ENCODE data around the gene HTRA2. TPM values are rescaled to one million over a fixed set of nuclear protein-coding genes. Genes with fewer than 3 reads are reported as not detected.

Gene HTRA2
- total RNA-seq, 1 experiment from 2014 or later, result 24.9 TPM

- H3K27ac Mint-ChIP-seq, result no peak overlapping the region
- Histone ChIP-seq H2AK5ac (ENCODE audit: insufficient read length, low read length) (no peak overlapping the region), H2BK20ac (ENCODE audit: low read depth, low read length, poor library complexity, severe bottlenecking) (no peak overlapping the region), H4K5ac (ENCODE audit: insufficient read length, low read depth, low read length) (no peak overlapping the region), H2BK120ac (ENCODE audit: low read depth, low read length, poor library complexity, severe bottlenecking) (no peak overlapping the region), H3K9ac (ENCODE audit: extremely low read depth, insufficient read length, low read length) (no peak overlapping the region), H3K23me2 (ENCODE audit: insufficient read length, low read depth, low read length, poor library complexity, severe bottlenecking) (no peaks in the 10 kb centered on the region), H3K9me3 (ENCODE audit: control insufficient read depth, low read depth, low read length) (no peaks in the 10 kb centered on the region), H3K79me1 (ENCODE audit: insufficient read depth, low read depth, low read length, poor library complexity, severe bottlenecking) (no peaks in the 10 kb centered on the region), H3K56ac (ENCODE audit: insufficient read length, low read depth, low read length) (no peak overlapping the region), H3K27me3 (ENCODE audit: insufficient read depth, low read length) (no peaks in the 10 kb centered on the region), H4K91ac (ENCODE audit: insufficient read length, low read depth, low read length) (no peak overlapping the region), H4K20me1 (ENCODE audit: control insufficient read depth, insufficient read depth, insufficient read length) (no peaks in the 10 kb centered on the region), H2BK12ac (ENCODE audit: insufficient read length, low read depth, low read length) (no peak overlapping the region), H3K79me2 (ENCODE audit: insufficient read depth, low read length) (no peaks in the 10 kb centered on the region), H3K18ac (ENCODE audit: insufficient read length, low read depth, low read length) (no peak overlapping the region), H3K14ac (ENCODE audit: insufficient read depth, low read length) (no peak overlapping the region), H3K4ac (ENCODE audit: low read depth, low read length) (no peak overlapping the region), H3K27ac (ENCODE audit: insufficient read length, low read depth, low read length) (no peak overlapping the region), H3T11ph (ENCODE audit: low read length) (no peak overlapping the region), H4K8ac (replicated peaks; ENCODE audit: insufficient read length, low read depth, low read length) (no peak overlapping the region), H2AFZ (ENCODE audit: low read length) (no peak overlapping the region), H2BK5ac (ENCODE audit: insufficient read length, low read length) (no peak overlapping the region), H3K23ac (ENCODE audit: insufficient read length, low read depth, low read length) (no peak overlapping the region), H2BK15ac (ENCODE audit: low read depth, low read length) (no peak overlapping the region), H3K4me2 (ENCODE audit: insufficient read depth, insufficient read length, low read length) (no peak overlapping the region), H3K4me1 (ENCODE audit: insufficient read depth, low read length) (no peaks in the 10 kb centered on the region)
- peaks cover 0 to 24% (median 16%) of the 10 kb centered on the region in 3 experiments; a peak in 5 of 7 replicates for H3K36me3 Mint-ChIP-seq (ENCODE audit: insufficient read depth in 1 of 3, low read depth in 3 of 3)
- no peak for DNase-seq
- H3K4me3 Mint-ChIP-seq, result no peak overlapping the region
- H3K27me3 Mint-ChIP-seq (ENCODE audit: low read depth), result no peaks in the 10 kb centered on the region
- no peak for TF ChIP-seq CTCF (conservative IDR thresholded peaks at IDR 0.05)
- H3K4me1 Mint-ChIP-seq, result peaks cover 3 to 9% of the 10 kb centered on the region in 2 experiments; a peak in 1 of 4 replicates
- no CpG with 5 or more reads among the region's 4 CpGs for WGBS (ENCODE audit: extremely low coverage, insufficient read length, low lambda C conversion rate)
- H3K9me3 Mint-ChIP-seq, result no peaks in the 10 kb centered on the region
These were observed 7.4 kb downstream of the HTRA2 start for GRCh38 chr2:74537140-74537539.
